ENCODE results near the gene CHL1.

- TF ChIP-seq REST (IDR thresholded peaks at IDR 0.05; ENCODE audit: unreplicated experiment) (no peak), POLR2AphosphoS5 (IDR thresholded peaks at IDR 0.05; ENCODE audit: low read depth) (no peak)
- TF ChIP-seq, protein P1, sequence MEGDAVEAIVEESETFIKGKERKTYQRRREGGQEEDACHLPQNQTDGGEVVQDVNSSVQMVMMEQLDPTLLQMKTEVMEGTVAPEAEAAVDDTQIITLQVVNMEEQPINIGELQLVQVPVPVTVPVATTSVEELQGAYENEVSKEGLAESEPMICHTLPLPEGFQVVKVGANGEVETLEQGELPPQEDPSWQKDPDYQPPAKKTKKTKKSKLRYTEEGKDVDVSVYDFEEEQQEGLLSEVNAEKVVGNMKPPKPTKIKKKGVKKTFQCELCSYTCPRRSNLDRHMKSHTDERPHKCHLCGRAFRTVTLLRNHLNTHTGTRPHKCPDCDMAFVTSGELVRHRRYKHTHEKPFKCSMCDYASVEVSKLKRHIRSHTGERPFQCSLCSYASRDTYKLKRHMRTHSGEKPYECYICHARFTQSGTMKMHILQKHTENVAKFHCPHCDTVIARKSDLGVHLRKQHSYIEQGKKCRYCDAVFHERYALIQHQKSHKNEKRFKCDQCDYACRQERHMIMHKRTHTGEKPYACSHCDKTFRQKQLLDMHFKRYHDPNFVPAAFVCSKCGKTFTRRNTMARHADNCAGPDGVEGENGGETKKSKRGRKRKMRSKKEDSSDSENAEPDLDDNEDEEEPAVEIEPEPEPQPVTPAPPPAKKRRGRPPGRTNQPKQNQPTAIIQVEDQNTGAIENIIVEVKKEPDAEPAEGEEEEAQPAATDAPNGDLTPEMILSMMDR (conservative IDR thresholded peaks at IDR 0.05; ENCODE audit: low read depth in 2 of 2): no peak
These were observed 199.7 kb downstream of the CHL1 start for GRCh38 chr3:396293-396692.
